K562 (cell line): ENCODE measurements around the gene COX14. TPM values are rescaled to one million over a fixed set of nuclear protein-coding genes. Genes with fewer than 3 reads are reported as not detected.

Experiments
- CTCF ChIP-seq, 3 experiments: IDR thresholded peaks in 2 of 3; conservative IDR thresholded peaks in 1 of 3; 2 replicates each; pipeline ENCODE4 v1.5.1; 2011 to 2012; ENCODE audit warnings: low read length in 3 of 3, mild to moderate bottlenecking in 3 of 3, control low read depth in 2 of 3, improper control_type of control experiment in 1 of 3, inconsistent platforms in 1 of 3, low read depth in 1 of 3, mixed read lengths in 1 of 3, moderate library complexity in 1 of 3; ENCODE audit not compliant: insufficient read depth in 2 of 3
- E2F4 ChIP-seq: sonication (generic); formaldehyde crosslinking; IDR thresholded peaks from 2 replicates; pipeline ENCODE4 v1.8.0; 2022; ENCODE audit warnings: mild to moderate bottlenecking, low read depth, missing genetic modification reagents
- NCOA1 ChIP-seq: fragments of 450-650 bp; IDR thresholded peaks from 2 replicates; pipeline ENCODE4 v1.6.1; 2016; ENCODE audit warnings: low read depth
- NR2C1 ChIP-seq, 2 experiments: fragments of 450-650 bp; IDR thresholded peaks; 2 replicates each; pipeline ENCODE4 v1.6.1; 2017; ENCODE audit warnings: mild to moderate bottlenecking in 2 of 2, antibody characterized with exemption in 1 of 2, inconsistent platforms in 1 of 2, missing compliant biosample characterization in 1 of 2, missing genetic modification characterization in 1 of 2
- POLR2AphosphoS2 ChIP-seq: IDR thresholded peaks from 2 replicates; pipeline ENCODE4 v1.6.1; 2012; ENCODE audit warnings: low read length, improper control_type of control experiment
- PTTG1 ChIP-seq: fragments of 450-650 bp; IDR thresholded peaks from 2 replicates; pipeline ENCODE4 v1.6.1; 2016; ENCODE audit warnings: low read depth, mild to moderate bottlenecking, missing genetic modification characterization, missing compliant biosample characterization
- ZBTB12 ChIP-seq: fragments of 250-450 bp; sonication (Bioruptor Pico); IDR thresholded peaks from 2 replicates; pipeline ENCODE4 v1.4.0; 2020
- ZNF561 ChIP-seq: fragments of 450-650 bp; formaldehyde crosslinking; conservative IDR thresholded peaks from 2 replicates; pipeline ENCODE4 v1.4.0; 2020; ENCODE audit warnings: mild to moderate bottlenecking, moderate library complexity
- ZNF707 ChIP-seq: fragments of 250-450 bp; sonication (Bioruptor Pico); conservative IDR thresholded peaks from 2 replicates; pipeline ENCODE4 v1.8.0; 2022; ENCODE audit warnings: inconsistent platforms, mild to moderate bottlenecking, moderate library complexity
- ZNF75A ChIP-seq: fragments of 450-650 bp; formaldehyde crosslinking; IDR thresholded peaks from 2 replicates; pipeline ENCODE4 v1.4.0; 2020; ENCODE audit warnings: mild to moderate bottlenecking
- polyA plus RNA-seq, 8 experiments: library from polyadenylated mRNA; depleted of rRNA in 4 of 8; stranded (reverse) in 5 of 8; unstranded in 3 of 8; fragments of >200 nt; fragmentation: Nextera tagmentation in 2 of 8; fragmentation: Illumina TruSeq in 1 of 8; extraction: Ambion mirVana in 2 of 8; extraction: Trizol in 1 of 8; gene quantifications; 2 replicates each; pipeline versions ENCODE4 v1.2.1 to v1.2.3, GENCODE V29; 2011 to 2014; ENCODE audit warnings: inconsistent platforms in 1 of 8, missing spikeins in 1 of 8
- total RNA-seq, 7 experiments: library from RNA; depleted of rRNA in 6 of 7; stranded (reverse); fragments of >200 nt in 6 of 7; fragmentation: Illumina TruSeq in 2 of 7; extraction: Trizol in 2 of 7; gene quantifications; 2 replicates each; pipeline versions ENCODE4 v1.2.1 to v1.2.3, GENCODE V29; 2011 to 2021; ENCODE audit warnings: low replicate concordance in 1 of 7
- TF ChIP-seq, protein P1 (sequence below): fragments of 200-800 bp; sonication (Bioruptor generic); IDR thresholded peaks from 2 replicates; pipeline ENCODE4 v1.6.1; 2016; ENCODE audit warnings: missing genetic modification characterization, missing compliant biosample characterization
- TF ChIP-seq, protein P2 (sequence below), 2 experiments: fragments of 200-800 bp in 1 of 2; sonication (Bioruptor generic) in 1 of 2; sonication (generic) in 1 of 2; formaldehyde crosslinking in 1 of 2; IDR thresholded peaks in 1 of 2; conservative IDR thresholded peaks in 1 of 2; 2 replicates each; pipeline versions ENCODE4 v1.5.0 to v1.6.1; 2016 to 2020; ENCODE audit warnings: missing compliant biosample characterization in 1 of 2, missing genetic modification characterization in 1 of 2, missing genetic modification reagents in 1 of 2
- TF ChIP-seq, protein P3 (sequence below), 2 experiments: fragments of 450-650 bp; IDR thresholded peaks; 2 replicates each; pipeline ENCODE4 v1.6.1; 2016

COX14 gene
- total and polyA plus RNA-seq, 9 of the 15 experiments (the other 6 are each of a cell fraction or from before 2014, with no cell fraction given): 44.4 to 269 (median 53.4) TPM

- TF ChIP-seq, protein P1, sequence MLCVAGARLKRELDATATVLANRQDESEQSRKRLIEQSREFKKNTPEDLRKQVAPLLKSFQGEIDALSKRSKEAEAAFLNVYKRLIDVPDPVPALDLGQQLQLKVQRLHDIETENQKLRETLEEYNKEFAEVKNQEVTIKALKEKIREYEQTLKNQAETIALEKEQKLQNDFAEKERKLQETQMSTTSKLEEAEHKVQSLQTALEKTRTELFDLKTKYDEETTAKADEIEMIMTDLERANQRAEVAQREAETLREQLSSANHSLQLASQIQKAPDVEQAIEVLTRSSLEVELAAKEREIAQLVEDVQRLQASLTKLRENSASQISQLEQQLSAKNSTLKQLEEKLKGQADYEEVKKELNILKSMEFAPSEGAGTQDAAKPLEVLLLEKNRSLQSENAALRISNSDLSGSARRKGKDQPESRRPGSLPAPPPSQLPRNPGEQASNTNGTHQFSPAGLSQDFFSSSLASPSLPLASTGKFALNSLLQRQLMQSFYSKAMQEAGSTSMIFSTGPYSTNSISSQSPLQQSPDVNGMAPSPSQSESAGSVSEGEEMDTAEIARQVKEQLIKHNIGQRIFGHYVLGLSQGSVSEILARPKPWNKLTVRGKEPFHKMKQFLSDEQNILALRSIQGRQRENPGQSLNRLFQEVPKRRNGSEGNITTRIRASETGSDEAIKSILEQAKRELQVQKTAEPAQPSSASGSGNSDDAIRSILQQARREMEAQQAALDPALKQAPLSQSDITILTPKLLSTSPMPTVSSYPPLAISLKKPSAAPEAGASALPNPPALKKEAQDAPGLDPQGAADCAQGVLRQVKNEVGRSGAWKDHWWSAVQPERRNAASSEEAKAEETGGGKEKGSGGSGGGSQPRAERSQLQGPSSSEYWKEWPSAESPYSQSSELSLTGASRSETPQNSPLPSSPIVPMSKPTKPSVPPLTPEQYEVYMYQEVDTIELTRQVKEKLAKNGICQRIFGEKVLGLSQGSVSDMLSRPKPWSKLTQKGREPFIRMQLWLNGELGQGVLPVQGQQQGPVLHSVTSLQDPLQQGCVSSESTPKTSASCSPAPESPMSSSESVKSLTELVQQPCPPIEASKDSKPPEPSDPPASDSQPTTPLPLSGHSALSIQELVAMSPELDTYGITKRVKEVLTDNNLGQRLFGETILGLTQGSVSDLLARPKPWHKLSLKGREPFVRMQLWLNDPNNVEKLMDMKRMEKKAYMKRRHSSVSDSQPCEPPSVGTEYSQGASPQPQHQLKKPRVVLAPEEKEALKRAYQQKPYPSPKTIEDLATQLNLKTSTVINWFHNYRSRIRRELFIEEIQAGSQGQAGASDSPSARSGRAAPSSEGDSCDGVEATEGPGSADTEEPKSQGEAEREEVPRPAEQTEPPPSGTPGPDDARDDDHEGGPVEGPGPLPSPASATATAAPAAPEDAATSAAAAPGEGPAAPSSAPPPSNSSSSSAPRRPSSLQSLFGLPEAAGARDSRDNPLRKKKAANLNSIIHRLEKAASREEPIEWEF (CRISPR knock-in tag): no peak
- TF ChIP-seq NCOA1 (no peak), ZNF707 (CRISPR knock-in tag) (no peak), E2F4 (CRISPR knock-in tag) (no peak; the same call in 1 of the 2 replicates), PTTG1 (no peak), ZNF75A (CRISPR knock-in tag) (no peak), ZBTB12 (peak; percentile 92), CTCF (IDR thresholded peaks at IDR 0.05 in 2 of 3, conservative IDR thresholded peaks at IDR 0.05 in 1 of 3; ENCODE audit: insufficient read depth in 2 of 3, low read depth in 1 of 3, low read length in 3 of 3) (peak; percentile 90 to 96 (median 95)), ZNF561 (CRISPR knock-in tag) (no peak), NR2C1 (IDR thresholded peaks at IDR 0.05) (0 out of 2 replicates have a peak, but pooled peaks have one; percentile 20), NR2C1 (tag; IDR thresholded peaks at IDR 0.05) (peak; percentile 62), POLR2AphosphoS2 (no peak)
- TF ChIP-seq, protein P2, sequence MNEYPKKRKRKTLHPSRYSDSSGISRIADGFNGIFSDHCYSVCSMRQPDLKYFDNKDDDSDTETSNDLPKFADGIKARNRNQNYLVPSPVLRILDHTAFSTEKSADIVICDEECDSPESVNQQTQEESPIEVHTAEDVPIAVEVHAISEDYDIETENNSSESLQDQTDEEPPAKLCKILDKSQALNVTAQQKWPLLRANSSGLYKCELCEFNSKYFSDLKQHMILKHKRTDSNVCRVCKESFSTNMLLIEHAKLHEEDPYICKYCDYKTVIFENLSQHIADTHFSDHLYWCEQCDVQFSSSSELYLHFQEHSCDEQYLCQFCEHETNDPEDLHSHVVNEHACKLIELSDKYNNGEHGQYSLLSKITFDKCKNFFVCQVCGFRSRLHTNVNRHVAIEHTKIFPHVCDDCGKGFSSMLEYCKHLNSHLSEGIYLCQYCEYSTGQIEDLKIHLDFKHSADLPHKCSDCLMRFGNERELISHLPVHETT (CRISPR knock-in tag; conservative IDR thresholded peaks at IDR 0.05 in 1 of 2, IDR thresholded peaks at IDR 0.05 in 1 of 2): no peak
- TF ChIP-seq, protein P3, sequence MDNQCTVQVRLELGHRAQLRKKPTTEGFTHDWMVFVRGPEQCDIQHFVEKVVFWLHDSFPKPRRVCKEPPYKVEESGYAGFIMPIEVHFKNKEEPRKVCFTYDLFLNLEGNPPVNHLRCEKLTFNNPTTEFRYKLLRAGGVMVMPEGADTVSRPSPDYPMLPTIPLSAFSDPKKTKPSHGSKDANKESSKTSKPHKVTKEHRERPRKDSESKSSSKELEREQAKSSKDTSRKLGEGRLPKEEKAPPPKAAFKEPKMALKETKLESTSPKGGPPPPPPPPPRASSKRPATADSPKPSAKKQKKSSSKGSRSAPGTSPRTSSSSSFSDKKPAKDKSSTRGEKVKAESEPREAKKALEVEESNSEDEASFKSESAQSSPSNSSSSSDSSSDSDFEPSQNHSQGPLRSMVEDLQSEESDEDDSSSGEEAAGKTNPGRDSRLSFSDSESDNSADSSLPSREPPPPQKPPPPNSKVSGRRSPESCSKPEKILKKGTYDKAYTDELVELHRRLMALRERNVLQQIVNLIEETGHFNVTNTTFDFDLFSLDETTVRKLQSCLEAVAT (IDR thresholded peaks at IDR 0.05): no peak
These were observed at the start of gene COX14 (continued) for GRCh38 chr12:50111693-50112455.
